Muscle of arm (tissue), 12 donors: ENCODE results near the gene CYP24A1. TPM values are rescaled to one million over a fixed set of nuclear protein-coding genes. Genes with fewer than 3 reads are reported as not detected.

Experiments
- DNase-seq: peaks from one replicate; pipeline ENCODE4 v3.0.0-alpha.2; 2013
- polyA plus RNA-seq, 12 donors: library from polyadenylated mRNA; unstranded; fragments of 120-200 nt; gene quantifications; one replicate each; pipeline ENCODE4 v1.2.1, GENCODE V29; 2013; ENCODE audit not compliant: insufficient read length in 12 of 12

Gene CYP24A1
- polyA plus RNA-seq, 12 donors = 0.22 to 12.7 (median 0.84) TPM; not detected in 1

DNA sequence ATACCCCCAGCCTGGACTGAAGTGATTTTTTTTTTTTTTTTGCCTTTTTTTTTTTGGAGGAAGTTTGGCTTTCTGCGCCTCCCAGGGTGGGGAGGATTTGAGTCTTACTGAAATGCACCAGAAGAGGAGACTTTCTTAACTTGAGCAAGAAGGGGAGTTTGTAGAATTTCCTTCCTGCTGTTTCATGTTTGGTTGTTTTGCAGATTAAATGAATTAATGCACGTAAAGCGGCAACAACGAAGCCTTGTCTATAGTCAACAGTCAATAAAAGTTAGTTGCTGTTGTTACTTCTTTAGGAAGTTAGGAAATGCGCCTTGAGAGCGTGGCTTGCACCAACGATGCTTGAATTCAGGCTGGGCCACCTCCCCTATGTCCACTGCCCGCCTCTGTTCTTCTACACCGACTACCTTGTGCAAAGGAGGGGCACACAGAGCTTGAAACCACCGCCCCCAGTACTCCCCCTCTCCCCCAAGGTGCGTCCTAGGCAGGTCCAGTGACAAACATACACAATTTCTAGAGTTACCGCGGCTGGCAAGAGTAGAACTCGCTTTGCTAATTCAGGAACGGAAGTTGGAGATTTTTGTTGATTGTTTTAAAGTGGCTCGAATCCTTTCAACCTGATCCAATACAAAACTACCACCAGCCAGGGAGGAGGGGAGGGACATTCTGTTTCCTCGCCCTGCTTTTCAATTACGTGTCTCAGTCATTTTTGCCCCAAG lies 830 bp upstream of the CYP24A1 start:
- DNase-seq = no peak

GRCh38 chr20:54172856-54173652 lies 732 bp downstream of the CYP24A1 start:
- DNase-seq = no peak

GRCh38 chr20:54172532-54172855 lies 1.3 kb downstream of the CYP24A1 start:
- DNase-seq = no peak

DNA sequence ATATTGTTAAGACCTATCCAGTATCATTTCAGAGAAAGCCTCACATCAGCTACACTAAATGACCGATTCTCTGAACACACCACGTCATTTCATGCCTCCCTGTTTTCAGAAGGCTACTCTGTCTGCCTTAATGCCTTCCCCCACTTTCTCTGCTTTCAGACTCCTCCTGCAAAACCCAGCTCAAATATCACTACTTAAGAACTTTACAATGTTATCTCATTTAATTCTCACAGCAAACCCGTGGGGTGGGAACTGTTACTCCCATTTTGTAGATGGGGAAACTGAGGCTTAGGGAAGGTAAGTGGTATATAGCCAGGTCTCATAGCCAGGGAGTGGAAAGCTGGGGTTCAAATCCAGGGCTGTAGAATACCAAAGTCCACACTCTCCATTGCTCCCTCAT lies 2.8 kb downstream of the CYP24A1 start:
- DNase-seq = no peak

GRCh38 chr20:54170026-54170471 lies 3.7 kb downstream of the CYP24A1 start:
- no peak for DNase-seq

GRCh38 chr20:54168961-54169862 lies 4.6 kb downstream of the CYP24A1 start:
- DNase-seq = no peak

- DNase-seq = no peak
Measured at GRCh38 chr20:54167909-54168872, 5.6 kb downstream of the CYP24A1 start.

DNA sequence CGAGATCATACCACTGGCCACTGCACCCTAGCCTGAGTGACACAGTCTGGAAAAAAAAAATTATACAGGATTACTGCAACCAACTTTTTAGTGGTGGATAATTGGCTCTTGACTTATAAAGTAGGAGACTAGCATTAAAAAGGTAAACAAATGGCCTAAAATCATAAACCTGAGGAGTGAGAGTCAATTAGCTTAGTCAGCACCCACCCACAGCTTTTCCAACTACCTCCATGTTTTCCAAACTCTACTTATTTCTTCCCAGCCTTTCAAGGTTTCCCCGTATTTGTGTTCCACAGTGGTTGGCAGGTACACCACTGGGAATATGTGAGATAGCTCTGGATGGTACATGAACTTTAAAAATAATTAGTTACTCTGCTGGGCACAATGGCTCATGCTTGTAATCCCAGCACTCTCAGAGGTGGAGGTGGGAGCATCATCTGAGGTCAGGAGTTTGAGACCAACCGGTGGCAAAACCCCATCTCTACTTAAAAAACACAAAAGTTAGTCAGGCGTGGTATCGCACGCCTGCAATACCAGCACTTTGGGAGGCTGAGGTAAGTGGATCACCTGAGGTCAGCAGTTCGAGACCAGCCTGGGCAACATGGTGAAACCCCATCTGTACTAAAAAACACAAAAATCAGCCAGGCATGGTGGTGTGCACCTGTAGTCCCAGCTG lies 6.7 kb downstream of the CYP24A1 start:
- DNase-seq = no peak

GRCh38 chr20:54165803-54166202 lies 8.0 kb downstream of the CYP24A1 start:
- no peak for DNase-seq

- DNase-seq = no peak
Measured at GRCh38 chr20:54165014-54165413, 8.8 kb downstream of the CYP24A1 start.

DNA sequence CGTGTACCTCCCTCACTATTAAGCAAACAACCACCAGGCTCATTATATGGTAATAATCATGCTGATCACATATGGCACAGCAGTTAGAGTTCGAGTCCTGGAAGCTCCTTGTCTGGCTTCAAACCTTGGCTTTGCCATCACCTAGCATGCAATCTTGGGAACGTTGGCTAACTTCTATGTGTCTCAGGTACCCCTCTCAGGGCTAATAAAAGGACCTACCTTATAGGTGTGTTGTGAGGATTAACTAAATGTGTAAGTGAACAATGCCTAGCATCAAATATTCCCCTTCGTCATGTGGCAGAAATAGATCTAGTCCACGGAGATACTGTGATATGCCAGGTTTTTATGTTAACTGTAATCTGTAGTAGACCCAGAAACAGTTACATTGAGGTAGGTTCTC lies 10.4 kb downstream of the CYP24A1 start:
- no peak for DNase-seq

- no peak for DNase-seq
Measured at GRCh38 chr20:54162378-54163009, 11.3 kb downstream of the CYP24A1 start.

DNA sequence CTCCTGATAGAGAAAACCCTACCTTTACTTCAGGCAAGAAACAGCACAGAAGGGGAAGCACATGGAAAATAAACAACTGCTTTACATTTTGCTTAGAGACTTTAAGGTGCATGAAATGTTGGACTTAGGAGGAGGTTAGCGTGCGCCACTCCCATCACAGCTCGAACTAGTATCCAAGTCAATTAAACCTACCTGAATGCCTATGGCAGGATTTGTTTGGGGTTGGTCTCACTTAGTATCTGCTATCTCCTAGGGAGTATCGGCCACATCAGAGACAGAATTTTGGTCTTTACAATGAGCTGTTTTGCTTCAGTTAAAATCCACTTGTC lies 12.0 kb downstream of the CYP24A1 start:
- no peak for DNase-seq

DNA sequence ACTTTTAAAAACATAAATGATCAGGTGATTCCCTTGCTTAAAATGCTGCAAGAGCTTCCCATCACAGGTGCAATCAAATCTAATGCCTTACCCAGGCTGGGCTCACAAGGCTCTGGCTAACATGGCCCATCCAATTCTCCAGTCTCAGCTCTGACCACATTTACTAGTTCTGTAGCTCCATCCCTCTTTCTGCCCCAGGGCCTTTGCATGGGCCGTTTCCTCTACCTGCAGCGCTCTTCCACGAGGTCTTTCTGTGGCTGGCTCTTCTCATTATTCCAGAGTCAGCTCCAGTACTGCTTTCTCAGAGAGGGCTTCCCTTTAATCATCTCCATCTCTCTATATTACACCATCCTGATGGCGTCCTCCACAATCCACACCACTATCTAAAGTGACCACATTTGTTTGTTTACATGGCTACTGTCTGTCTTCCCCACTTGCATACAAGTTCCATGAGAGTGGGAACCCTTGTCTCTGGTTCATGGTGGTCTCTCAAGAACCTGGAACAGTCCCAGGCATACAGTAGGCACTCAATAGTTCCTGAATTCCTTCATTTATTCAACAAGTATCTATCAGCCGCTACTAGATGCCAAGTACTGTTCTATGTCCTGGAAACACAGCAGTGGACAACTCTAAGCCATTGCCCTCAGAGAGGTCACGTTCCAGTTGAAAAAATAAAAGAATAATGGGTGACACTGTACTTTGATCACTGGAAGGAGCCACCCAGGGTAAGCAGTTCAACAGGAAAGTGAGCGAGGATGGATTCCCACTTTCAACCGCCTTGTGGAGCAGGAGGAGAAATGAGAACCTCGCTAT lies 12.6 kb downstream of the CYP24A1 start:
- no peak for DNase-seq

GRCh38 chr20:54160065-54161007 lies 13.4 kb downstream of the CYP24A1 start:
- DNase-seq = no peak

DNA sequence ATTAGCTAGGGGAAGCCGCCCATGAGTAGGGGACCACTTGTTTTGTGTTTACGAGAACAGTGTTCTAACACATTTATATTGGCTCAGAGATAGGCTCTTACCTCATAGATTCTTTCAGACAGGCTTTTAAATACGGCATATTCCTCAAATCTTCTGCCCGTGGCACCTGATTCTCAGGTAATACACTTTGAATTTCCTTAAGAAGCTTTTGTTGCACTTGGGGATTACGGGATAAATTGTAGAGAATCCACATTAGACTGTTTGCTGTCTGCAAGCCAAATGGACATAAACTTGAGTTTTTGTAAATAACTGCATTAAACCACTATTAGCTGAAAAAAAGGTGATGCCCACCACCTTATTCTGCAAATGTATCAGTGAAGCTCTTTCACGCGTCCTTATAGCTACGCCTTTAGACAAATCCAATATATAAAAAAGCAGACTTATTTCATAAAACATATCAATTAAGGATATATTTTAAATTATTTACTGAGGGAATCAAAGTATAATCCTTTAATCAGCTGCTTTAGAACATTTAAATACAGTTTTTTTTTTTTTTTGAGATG lies 14.8 kb downstream of the CYP24A1 start:
- no peak for DNase-seq

GRCh38 chr20:54158226-54158625 lies 15.6 kb downstream of the CYP24A1 start:
- no peak for DNase-seq
